ENCODE measurements around the gene ATP6V1B1.
A peak's percentile ranks its signal among the peaks of the same experiment; 100 is the strongest.

ATP6V1B1 gene

GRCh38 chr2:70959271-70959761 is 23.6 kb downstream of the ATP6V1B1 start:
- Histone ChIP-seq H3K9ac (ENCODE audit: low read length) (no peak overlapping the region), H3K4me1 (ENCODE audit: control insufficient read depth, low read depth, low read length) (no peaks in the 10 kb centered on the region), H3K4me3 (ENCODE audit: low read length) (no peak overlapping the region), H3K27ac (ENCODE audit: low read length) (no peak overlapping the region), H3K36me3 (ENCODE audit: control insufficient read depth, low read depth, low read length) (no peaks in the 10 kb centered on the region), H3K9me3 (ENCODE audit: control insufficient read depth, low read depth, low read length) (no peaks in the 10 kb centered on the region), H3K27me3 (ENCODE audit: control insufficient read depth, insufficient read depth, low read length) (peaks cover 37% of the 10 kb centered on the region)

GRCh38 chr2:70959851-70960832 is 24.4 kb downstream of the ATP6V1B1 start:
- Histone ChIP-seq H3K4me1 (ENCODE audit: control insufficient read depth, low read depth, low read length) (no peaks in the 10 kb centered on the region), H3K9me3 (ENCODE audit: control insufficient read depth, low read depth, low read length) (no peaks in the 10 kb centered on the region), H3K9ac (ENCODE audit: low read length) (no peak overlapping the region), H3K36me3 (ENCODE audit: control insufficient read depth, low read depth, low read length) (no peaks in the 10 kb centered on the region), H3K27ac (ENCODE audit: low read length) (no peak overlapping the region), H3K4me3 (ENCODE audit: low read length) (no peak overlapping the region), H3K27me3 (ENCODE audit: control insufficient read depth, insufficient read depth, low read length) (peaks cover 39% of the 10 kb centered on the region)

DNA sequence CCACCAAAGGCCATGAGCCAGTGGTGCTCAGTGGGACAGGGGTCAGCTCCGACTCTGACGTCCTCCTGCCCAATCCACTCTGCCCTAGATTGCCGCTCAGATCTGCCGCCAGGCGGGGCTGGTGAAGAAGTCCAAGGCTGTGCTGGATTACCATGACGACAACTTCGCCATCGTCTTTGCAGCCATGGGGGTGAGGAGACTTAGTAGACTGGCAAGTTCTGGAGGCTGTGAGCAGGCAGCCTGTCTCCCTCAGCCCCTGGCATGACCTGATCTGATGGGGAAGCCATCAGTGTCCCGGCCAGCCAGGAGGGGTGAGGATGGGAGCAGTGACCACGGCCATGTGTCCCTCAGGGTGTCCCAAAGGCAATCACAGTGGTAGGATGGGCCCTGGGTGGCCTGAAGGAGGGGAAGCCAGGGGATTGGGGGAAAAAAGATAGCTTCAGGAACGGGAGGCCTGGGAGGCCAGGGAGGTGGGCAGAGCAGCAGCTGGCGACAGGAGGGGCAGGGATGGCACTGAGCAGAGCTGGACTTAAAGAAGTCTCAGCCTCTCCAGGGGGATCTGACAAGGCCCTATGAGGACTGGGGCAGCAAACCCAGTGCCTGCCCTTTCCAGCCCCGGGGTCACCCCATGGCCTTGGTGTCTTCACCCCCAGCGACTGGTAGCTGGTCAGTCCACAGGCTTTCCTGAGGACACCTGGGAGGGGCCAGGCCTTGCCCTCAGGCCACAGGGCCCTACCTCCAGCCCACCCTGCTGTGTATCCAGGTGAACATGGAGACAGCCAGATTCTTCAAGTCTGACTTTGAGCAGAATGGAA is 25.3 kb downstream of the ATP6V1B1 start:
- Histone ChIP-seq H3K4me1 (ENCODE audit: control insufficient read depth, low read depth, low read length) (no peaks in the 10 kb centered on the region), H3K27me3 (ENCODE audit: control insufficient read depth, insufficient read depth, low read length) (peaks cover 40% of the 10 kb centered on the region), H3K9ac (ENCODE audit: low read length) (no peak overlapping the region), H3K27ac (ENCODE audit: low read length) (no peak overlapping the region), H3K9me3 (ENCODE audit: control insufficient read depth, low read depth, low read length) (no peaks in the 10 kb centered on the region), H3K36me3 (ENCODE audit: control insufficient read depth, low read depth, low read length) (no peaks in the 10 kb centered on the region), H3K4me3 (ENCODE audit: low read length) (no peak overlapping the region)

DNA sequence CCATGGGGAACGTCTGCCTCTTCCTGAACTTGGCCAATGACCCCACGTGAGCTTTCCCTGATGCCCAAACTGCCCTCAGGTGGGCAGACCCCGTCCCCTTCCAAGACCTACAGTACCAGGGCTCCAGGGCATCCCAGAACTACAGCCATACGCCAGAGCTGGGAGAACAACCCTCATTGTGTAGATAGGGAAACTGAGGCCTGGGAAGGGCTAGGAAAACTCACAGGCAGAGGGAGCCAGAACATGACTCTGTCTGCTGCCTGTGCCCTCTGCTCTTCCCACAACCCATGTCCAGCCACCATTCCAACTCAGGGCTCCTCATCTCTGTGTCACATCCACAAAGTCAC is 25.9 kb downstream of the ATP6V1B1 start:
- H3K9ac ChIP-seq (ENCODE audit: low read length), result no peak overlapping the region
- H3K27me3 ChIP-seq (ENCODE audit: control insufficient read depth, insufficient read depth, low read length), result peaks cover 45% of the 10 kb centered on the region
- H3K4me3 ChIP-seq (ENCODE audit: low read length), result no peak overlapping the region
- H3K9me3 ChIP-seq (ENCODE audit: control insufficient read depth, low read depth, low read length), result no peaks in the 10 kb centered on the region
- H3K36me3 ChIP-seq (ENCODE audit: control insufficient read depth, low read depth, low read length), result no peaks in the 10 kb centered on the region
- H3K27ac ChIP-seq (ENCODE audit: low read length), result no peak overlapping the region
- no peaks in the 10 kb centered on the region for H3K4me1 ChIP-seq (ENCODE audit: control insufficient read depth, low read depth, low read length)

GRCh38 chr2:70962211-70962884 is 26.6 kb downstream of the ATP6V1B1 start:
- H3K36me3 ChIP-seq (ENCODE audit: control insufficient read depth, low read depth, low read length), result no peaks in the 10 kb centered on the region
- no peak overlapping the region for H3K4me3 ChIP-seq (ENCODE audit: low read length)
- no peak overlapping the region for H3K27ac ChIP-seq (ENCODE audit: low read length)
- H3K27me3 ChIP-seq (ENCODE audit: control insufficient read depth, insufficient read depth, low read length), result peaks cover 52% of the 10 kb centered on the region
- no peak overlapping the region for H3K9ac ChIP-seq (ENCODE audit: low read length)
- H3K9me3 ChIP-seq (ENCODE audit: control insufficient read depth, low read depth, low read length), result no peaks in the 10 kb centered on the region
- H3K4me1 ChIP-seq (ENCODE audit: control insufficient read depth, low read depth, low read length), result no peaks in the 10 kb centered on the region

DNA sequence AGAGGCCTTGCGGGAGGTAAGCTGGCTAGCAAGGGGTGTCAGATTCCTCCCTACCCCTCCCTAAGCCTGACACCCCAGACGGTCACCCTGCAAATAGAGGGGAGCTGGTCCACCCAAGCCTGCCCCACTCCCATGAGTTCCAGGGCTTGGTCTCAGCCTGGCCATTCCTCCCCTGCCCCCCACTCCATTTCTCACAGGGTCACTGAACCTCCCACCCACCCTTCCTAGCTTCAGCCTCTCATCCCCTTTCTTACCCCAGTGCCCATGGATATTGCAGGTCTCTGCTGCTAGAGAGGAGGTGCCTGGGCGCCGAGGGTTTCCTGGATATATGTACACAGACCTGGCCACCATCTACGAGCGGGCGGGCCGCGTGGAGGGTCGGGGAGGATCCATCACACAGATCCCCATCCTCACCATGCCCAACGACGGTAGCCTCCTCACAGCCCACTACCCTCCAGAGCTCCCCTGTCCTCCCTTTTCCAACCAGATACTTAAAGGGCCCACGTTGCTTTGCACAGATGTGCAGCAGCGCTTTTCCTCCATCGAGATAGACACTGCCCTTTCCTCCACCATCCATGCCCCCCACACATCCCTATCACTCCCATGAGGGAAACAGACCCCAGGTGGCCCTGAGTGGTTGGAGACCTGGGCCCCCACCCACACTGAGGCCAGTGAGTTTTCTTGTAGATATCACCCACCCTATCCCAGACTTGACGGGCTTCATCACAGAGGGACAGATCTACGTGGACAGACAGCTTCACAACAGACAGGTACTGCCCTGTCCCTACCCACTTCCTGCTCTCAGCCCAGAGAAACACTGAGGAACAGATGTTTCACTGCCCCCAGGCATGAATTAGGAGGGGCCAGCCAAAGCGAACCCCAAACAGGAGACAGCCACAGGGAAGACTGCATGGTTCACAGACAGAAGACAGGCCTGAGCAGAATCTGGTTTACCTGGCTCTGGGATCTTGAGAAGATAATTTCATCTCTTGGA is 27.5 kb downstream of the ATP6V1B1 start:
- no peak overlapping the region for H3K4me3 ChIP-seq (ENCODE audit: low read length)
- H3K27me3 ChIP-seq (ENCODE audit: control insufficient read depth, insufficient read depth, low read length), result peaks cover 59% of the 10 kb centered on the region

DNA sequence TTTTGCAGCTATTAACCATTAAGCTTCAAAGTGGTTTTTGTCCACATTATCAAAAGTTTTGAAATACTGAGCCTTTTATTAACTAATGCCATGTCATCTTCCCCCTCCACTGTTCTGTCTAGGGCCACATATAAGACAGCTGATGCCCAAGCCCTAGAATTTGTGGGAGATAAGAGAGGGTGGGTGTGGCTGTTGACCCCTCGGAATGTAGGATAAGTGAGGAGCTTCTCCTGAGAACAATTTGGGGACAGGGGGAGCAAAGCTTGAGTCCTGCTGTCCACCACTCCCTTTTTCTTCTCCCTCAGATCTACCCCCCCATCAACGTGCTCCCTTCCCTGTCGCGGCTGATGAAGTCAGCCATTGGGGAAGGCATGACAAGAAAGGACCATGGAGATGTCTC is 28.4 kb downstream of the ATP6V1B1 start:
- no peaks in the 10 kb centered on the region for H3K36me3 ChIP-seq (ENCODE audit: control insufficient read depth, low read depth, low read length)
- no peaks in the 10 kb centered on the region for H3K4me1 ChIP-seq (ENCODE audit: control insufficient read depth, low read depth, low read length)
- H3K27me3 ChIP-seq (ENCODE audit: control insufficient read depth, insufficient read depth, low read length), result peaks cover 60% of the 10 kb centered on the region
- no peaks in the 10 kb centered on the region for H3K9me3 ChIP-seq (ENCODE audit: control insufficient read depth, low read depth, low read length)
- H3K27ac ChIP-seq (ENCODE audit: low read length), result no peak overlapping the region
- no peak overlapping the region for H3K9ac ChIP-seq (ENCODE audit: low read length)
- no peak overlapping the region for H3K4me3 ChIP-seq (ENCODE audit: low read length)

More for the DNA sequence above, 27.5 kb downstream of the ATP6V1B1 start:
- H3K27ac ChIP-seq (ENCODE audit: low read length), result no peak overlapping the region
- no peaks in the 10 kb centered on the region for H3K4me1 ChIP-seq (ENCODE audit: control insufficient read depth, low read depth, low read length)
- H3K36me3 ChIP-seq (ENCODE audit: control insufficient read depth, low read depth, low read length), result no peaks in the 10 kb centered on the region
- no peaks in the 10 kb centered on the region for H3K9me3 ChIP-seq (ENCODE audit: control insufficient read depth, low read depth, low read length)
- no peak overlapping the region for H3K9ac ChIP-seq (ENCODE audit: low read length)

DNA sequence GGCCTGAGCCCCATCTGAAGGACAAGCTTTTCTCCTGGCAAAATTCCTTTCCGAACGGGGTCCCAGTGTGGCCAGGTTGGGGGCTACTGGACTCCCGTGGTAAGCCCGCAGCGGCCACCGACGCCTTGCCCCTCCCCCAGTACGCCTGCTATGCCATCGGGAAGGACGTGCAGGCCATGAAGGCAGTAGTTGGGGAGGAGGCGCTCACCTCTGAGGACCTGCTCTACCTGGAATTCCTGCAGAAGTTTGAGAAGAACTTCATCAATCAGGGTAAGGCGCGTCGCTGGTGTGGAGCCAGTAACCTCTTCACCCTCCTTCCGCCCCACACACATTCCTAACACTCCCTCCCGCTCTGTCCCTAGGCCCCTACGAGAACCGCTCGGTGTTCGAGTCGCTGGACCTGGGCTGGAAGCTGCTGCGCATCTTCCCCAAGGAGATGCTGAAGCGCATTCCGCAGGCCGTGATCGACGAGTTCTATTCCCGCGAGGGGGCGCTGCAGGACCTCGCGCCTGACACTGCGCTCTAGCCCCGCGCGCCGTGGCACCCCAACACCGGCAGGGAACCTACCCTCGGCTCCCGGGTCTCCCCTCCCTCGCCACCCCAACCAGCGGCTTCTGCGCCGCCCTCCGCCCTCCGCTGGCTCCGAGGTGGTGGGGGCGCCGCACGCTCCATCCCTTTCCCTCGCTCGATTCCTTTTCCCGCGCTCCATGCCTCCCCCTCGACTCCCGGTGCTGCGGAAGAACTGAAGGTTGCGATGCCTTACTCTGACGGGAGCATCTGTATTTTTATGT is 29.1 kb downstream of the ATP6V1B1 start:
- Histone ChIP-seq H3K4me3 (ENCODE audit: low read length) (peak overlapping the region; percentile 49), H3K9me3 (ENCODE audit: control insufficient read depth, low read depth, low read length) (no peaks in the 10 kb centered on the region), H3K36me3 (ENCODE audit: control insufficient read depth, low read depth, low read length) (no peaks in the 10 kb centered on the region), H3K4me1 (ENCODE audit: control insufficient read depth, low read depth, low read length) (no peaks in the 10 kb centered on the region), H3K9ac (ENCODE audit: low read length) (no peak overlapping the region), H3K27ac (ENCODE audit: low read length) (no peak overlapping the region), H3K27me3 (ENCODE audit: control insufficient read depth, insufficient read depth, low read length) (peaks cover 66% of the 10 kb centered on the region)

DNA sequence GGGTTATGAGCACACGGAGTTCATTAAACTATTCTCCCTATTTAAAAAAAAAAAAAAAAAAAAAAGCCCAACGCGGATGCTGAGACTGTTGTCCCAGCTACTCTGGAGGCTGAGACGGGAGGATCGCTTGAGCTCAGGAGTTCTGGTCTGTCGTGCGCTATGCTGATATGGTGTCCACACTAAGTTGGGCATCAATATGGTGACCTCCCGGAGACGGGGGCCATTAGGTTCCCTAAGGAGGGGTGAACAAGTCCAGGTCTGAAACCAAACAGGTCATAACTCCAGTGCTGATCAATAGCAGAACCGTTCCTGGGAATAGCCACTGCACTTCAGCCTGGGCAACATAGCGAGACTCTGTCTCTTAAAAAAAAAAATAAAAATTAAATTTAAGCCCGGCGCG is 29.8 kb downstream of the ATP6V1B1 start:
- Histone ChIP-seq H3K4me3 (ENCODE audit: low read length) (peak overlapping the region; percentile 49), H3K9ac (ENCODE audit: low read length) (no peak overlapping the region)

GRCh38 chr2:70966681-70967080 is 31.0 kb downstream of the ATP6V1B1 start:
- no peaks in the 10 kb centered on the region for H3K36me3 ChIP-seq (ENCODE audit: control insufficient read depth, low read depth, low read length)
- no peak overlapping the region for H3K9ac ChIP-seq (ENCODE audit: low read length)
- H3K9me3 ChIP-seq (ENCODE audit: control insufficient read depth, low read depth, low read length), result no peaks in the 10 kb centered on the region
- no peaks in the 10 kb centered on the region for H3K4me1 ChIP-seq (ENCODE audit: control insufficient read depth, low read depth, low read length)
- H3K27ac ChIP-seq (ENCODE audit: low read length), result no peak overlapping the region
- peaks cover 77% of the 10 kb centered on the region for H3K27me3 ChIP-seq (ENCODE audit: control insufficient read depth, insufficient read depth, low read length)
- no peak overlapping the region for H3K4me3 ChIP-seq (ENCODE audit: low read length)

More for the DNA sequence above, 29.8 kb downstream of the ATP6V1B1 start:
- H3K27ac ChIP-seq (ENCODE audit: low read length), result no peak overlapping the region
- peaks cover 71% of the 10 kb centered on the region for H3K27me3 ChIP-seq (ENCODE audit: control insufficient read depth, insufficient read depth, low read length)
- H3K4me1 ChIP-seq (ENCODE audit: control insufficient read depth, low read depth, low read length), result no peaks in the 10 kb centered on the region
- no peaks in the 10 kb centered on the region for H3K9me3 ChIP-seq (ENCODE audit: control insufficient read depth, low read depth, low read length)
- H3K36me3 ChIP-seq (ENCODE audit: control insufficient read depth, low read depth, low read length), result no peaks in the 10 kb centered on the region

Data from iPS-18a (cell line).